ENCODE data around the gene CADPS2.

GRCh38 chr7:122517576-122517975 is 368.7 kb downstream of the CADPS2 start:
- no peak for TF ChIP-seq CTCF (IDR thresholded peaks at IDR 0.05; ENCODE audit: low read length)
- no peak for TF ChIP-seq EZH2 (IDR thresholded peaks at IDR 0.05; ENCODE audit: borderline replicate concordance, low read length)
